Lower lobe of right lung (tissue), 2 donors: ENCODE data around the gene ATP2B3. TPM values are rescaled to one million over a fixed set of nuclear protein-coding genes. Genes with fewer than 3 reads are reported as not detected.

Source experiments
- ATAC-seq, 2 donors: fragments of 200-7000 bp; cut with Tn5 transposase; one replicate each; pipeline ENCODE4 v1.9.1; 2020 to 2022; ENCODE audit warnings: mild to moderate bottlenecking in 2 of 2, moderate library complexity in 2 of 2
- DNase-seq: peaks from one replicate; pipeline ENCODE4 v3.0.0-alpha.2; 2020
- H3K27ac ChIP-seq: fragments of 200-600 bp; one replicate; pipeline ENCODE4 v1.8.0; 2022
- H3K27me3 ChIP-seq: fragments of 200-600 bp; one replicate; pipeline ENCODE4 v1.8.0; 2022; ENCODE audit warnings: low read depth
- H3K36me3 ChIP-seq: fragments of 200-600 bp; one replicate; pipeline ENCODE4 v1.8.0; 2022; ENCODE audit warnings: mild to moderate bottlenecking
- H3K4me1 ChIP-seq: fragments of 200-600 bp; one replicate; pipeline ENCODE4 v1.8.0; 2022
- H3K4me3 ChIP-seq: fragments of 200-600 bp; one replicate; pipeline ENCODE4 v1.8.0; 2022; ENCODE audit warnings: mild to moderate bottlenecking
- H3K9me3 ChIP-seq: fragments of 200-600 bp; one replicate; pipeline ENCODE4 v1.8.0; 2022
- intact Hi-C: fragments of 100-400 bp; cut with DNase I; formaldehyde crosslinking; loops from one replicate; pipeline ENCODE4 v1.11.0; 2022
- total RNA-seq: library from RNA; stranded (reverse); fragmentation: NEBNext Ultra II Directional; extraction: Animal tissue kit (Norgen Biotek cat#: 25700); gene quantifications from one replicate; pipeline ENCODE4 v1.2.1, GENCODE V29; 2021
- TF ChIP-seq, protein P1 (sequence below): fragments of 200-600 bp; IDR thresholded peaks from one replicate; pipeline ENCODE4 v1.8.0; 2022; ENCODE audit warnings: antibody characterized with exemption, mild to moderate bottlenecking
- donor health status: DM: no; HTN: yes; CAD: no; lungs with severe emphysema.

The ATP2B3 gene
- total RNA-seq, 1 donor from 2014 or later: not detected

DNA sequence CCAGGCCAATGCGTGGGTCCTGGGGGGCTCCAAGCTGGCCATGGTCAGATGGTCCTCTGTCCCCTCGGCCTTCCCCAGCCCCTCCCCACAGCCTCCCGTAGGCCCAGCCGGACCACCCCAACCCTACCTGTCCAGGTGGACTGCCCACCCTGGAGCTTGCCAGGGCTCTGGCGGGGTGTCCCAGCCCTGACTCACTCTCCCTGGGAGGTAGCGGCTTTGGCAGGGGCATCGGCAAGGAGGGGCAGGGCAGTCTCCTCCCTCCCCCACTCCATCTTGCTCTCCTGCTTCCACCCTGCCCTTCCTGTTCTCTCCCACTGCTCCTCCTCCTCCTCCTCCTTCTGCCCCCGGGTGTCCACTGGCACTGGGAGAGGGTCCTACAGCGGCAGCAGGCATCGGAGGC lies 15.3 kb upstream of the ATP2B3 start:
- Histone ChIP-seq H3K4me3 (no peak overlapping the region), H3K27me3 (no peaks in the 10 kb centered on the region), H3K27ac (no peak overlapping the region), H3K36me3 (no peaks in the 10 kb centered on the region), H3K4me1 (no peaks in the 10 kb centered on the region), H3K9me3 (no peaks in the 10 kb centered on the region)
- intact Hi-C loops: no loop called here
- DNase-seq: no peak
- no peak for ATAC-seq
- TF ChIP-seq, protein P1, sequence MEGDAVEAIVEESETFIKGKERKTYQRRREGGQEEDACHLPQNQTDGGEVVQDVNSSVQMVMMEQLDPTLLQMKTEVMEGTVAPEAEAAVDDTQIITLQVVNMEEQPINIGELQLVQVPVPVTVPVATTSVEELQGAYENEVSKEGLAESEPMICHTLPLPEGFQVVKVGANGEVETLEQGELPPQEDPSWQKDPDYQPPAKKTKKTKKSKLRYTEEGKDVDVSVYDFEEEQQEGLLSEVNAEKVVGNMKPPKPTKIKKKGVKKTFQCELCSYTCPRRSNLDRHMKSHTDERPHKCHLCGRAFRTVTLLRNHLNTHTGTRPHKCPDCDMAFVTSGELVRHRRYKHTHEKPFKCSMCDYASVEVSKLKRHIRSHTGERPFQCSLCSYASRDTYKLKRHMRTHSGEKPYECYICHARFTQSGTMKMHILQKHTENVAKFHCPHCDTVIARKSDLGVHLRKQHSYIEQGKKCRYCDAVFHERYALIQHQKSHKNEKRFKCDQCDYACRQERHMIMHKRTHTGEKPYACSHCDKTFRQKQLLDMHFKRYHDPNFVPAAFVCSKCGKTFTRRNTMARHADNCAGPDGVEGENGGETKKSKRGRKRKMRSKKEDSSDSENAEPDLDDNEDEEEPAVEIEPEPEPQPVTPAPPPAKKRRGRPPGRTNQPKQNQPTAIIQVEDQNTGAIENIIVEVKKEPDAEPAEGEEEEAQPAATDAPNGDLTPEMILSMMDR: no peak

DNA sequence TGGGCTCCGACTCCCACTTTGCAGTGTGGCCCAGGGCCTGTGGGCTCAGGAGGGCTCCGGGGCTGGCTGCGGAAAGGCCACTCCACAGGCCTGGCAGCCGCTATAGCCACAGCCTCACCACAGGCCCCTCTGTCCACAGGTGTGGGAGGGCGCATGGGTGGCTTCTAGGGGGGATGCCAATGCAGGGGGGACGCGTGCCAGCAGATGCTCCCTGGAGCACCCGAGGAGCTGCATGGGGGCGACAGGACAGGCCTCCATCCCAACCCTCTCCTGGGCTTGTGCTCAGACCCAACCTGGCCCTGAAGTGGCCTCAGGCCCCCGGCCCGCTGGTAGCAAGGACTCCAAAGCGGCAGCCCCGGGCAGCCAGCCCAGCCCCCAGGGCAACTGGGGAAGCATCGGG lies 14.6 kb upstream of the ATP2B3 start:
- no peaks in the 10 kb centered on the region for H3K36me3 ChIP-seq
- H3K27ac ChIP-seq: no peak overlapping the region
- no peak overlapping the region for H3K4me3 ChIP-seq
- ATAC-seq (no peak), DNase-seq (no peak)
- H3K27me3 ChIP-seq: no peaks in the 10 kb centered on the region
- TF ChIP-seq, protein P1: no peak
- no peaks in the 10 kb centered on the region for H3K4me1 ChIP-seq
- H3K9me3 ChIP-seq: no peaks in the 10 kb centered on the region
- intact Hi-C loops: no loop called here

DNA sequence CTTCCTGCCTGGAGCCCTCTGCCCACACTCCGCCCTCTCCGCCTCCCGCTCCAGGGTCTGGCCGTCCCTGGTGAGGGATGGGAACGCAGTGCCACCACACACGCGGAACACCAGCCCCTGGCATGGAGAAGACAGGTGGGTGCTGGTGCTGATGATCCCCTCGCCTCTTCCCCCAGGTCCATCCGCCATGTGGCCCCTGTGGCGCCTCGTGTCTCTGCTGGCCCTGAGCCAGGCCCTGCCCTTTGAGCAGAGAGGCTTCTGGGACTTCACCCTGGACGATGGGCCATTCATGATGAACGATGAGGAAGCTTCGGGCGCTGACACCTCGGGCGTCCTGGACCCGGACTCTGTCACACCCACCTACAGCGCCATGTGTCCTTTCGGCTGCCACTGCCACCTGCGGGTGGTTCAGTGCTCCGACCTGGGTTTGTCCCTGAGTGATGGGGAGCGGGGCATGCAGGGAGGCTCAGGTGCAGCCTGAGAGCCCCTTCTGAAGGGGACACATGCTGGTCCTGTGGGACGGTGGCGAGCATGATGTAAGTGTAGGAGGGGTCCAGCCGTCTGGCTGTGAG lies 12.9 kb upstream of the ATP2B3 start:
- no peak for DNase-seq
- Histone ChIP-seq H3K36me3 (no peaks in the 10 kb centered on the region), H3K27me3 (no peaks in the 10 kb centered on the region)

DNA sequence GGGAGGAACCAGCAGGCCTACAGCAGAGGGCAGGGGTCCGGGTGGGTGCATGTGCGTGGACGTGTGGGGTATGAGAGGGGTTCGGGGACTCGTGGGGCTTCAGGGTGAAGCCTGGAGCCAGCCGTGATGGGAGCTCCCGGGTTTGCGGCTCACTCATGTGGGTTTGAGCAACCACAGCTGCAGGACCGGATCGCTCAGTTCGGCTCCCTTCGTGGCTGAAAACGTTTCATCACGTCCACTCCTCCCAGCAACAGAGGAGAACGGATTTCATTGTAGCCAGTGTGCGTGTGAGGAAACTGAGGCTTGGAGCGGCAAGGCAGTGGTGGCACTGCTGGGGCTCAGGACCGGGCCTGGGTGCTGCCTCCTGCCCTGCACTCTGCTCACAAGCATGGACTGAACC lies 12.1 kb upstream of the ATP2B3 start:
- intact Hi-C loops: no loop called here
- Histone ChIP-seq H3K4me3 (no peak overlapping the region), H3K9me3 (no peaks in the 10 kb centered on the region), H3K27ac (no peak overlapping the region), H3K4me1 (no peaks in the 10 kb centered on the region), H3K27me3 (no peaks in the 10 kb centered on the region), H3K36me3 (no peaks in the 10 kb centered on the region)
- TF ChIP-seq, protein P1: no peak
- no peak for DNase-seq
- ATAC-seq: no peak

More for the DNA sequence above, 12.9 kb upstream of the ATP2B3 start:
- no peak overlapping the region for H3K4me3 ChIP-seq
- intact Hi-C loops: no loop called here
- H3K27ac ChIP-seq: no peak overlapping the region
- TF ChIP-seq, protein P1: no peak
- H3K9me3 ChIP-seq: no peaks in the 10 kb centered on the region
- no peaks in the 10 kb centered on the region for H3K4me1 ChIP-seq
- ATAC-seq: no peak

DNA sequence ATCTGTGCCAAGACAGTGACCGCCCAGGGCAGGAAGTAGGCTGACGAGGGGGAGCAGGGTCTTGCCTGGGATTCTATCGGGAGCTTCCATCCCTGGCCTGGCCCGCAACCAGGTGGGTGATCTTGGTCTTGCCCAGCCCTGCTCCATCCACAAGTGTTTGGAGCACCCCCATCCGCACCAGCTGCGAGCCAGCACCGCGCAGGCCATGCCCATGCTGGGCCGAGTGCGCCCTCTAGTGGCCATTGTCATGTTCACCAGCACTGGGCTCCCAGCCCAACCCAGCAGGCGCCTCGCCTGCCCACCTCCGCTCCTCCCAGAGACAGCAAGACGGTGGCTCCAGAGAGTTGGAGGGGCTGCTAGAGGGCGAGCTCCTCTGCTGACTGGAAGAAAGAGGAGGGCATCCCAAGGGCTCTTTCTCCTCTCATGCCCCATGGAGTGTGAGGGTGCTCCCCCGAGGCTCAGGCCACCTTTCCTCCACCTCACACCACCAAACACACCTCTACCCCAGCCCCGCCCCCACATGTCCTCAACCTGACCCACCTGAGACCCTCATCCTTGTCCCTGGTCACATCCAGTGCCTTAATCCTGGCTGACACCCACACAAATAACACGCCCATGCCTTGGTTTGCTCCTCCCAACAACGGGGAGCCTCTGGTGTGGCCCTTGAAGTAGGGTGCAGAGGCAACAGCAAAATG lies 9.8 kb upstream of the ATP2B3 start:
- Histone ChIP-seq H3K9me3 (no peaks in the 10 kb centered on the region), H3K27ac (no peak overlapping the region), H3K36me3 (no peaks in the 10 kb centered on the region), H3K27me3 (no peaks in the 10 kb centered on the region), H3K4me1 (no peaks in the 10 kb centered on the region), H3K4me3 (no peak overlapping the region)
- TF ChIP-seq, protein P1: peak; percentile 80
- peak; percentile 91 to 95 for ATAC-seq
- intact Hi-C loops: no loop called here
- peak; percentile 86 for DNase-seq
